NCI-H1436 treated with DMSO at 0.1 percent for 48 hours (cell line): ENCODE results near the gene GPR176.

Experiments used
- DNase-seq: peaks from one replicate; lab custom pipeline; 2025; lab: John Stamatoyannopoulos, UW

The GPR176 gene

GRCh38 chr15:39919748-39920509 is at the start of gene GPR176:
TSS of gene GPR176 (minus strand) at chr15:39920266. CDS start at chr15:39920026, 240 bp downstream.
- DNase-seq = no peak

- DNase-seq = no peak
Measured at GRCh38 chr15:39969002-39969394, 48.9 kb upstream of the GPR176 start.

GRCh38 chr15:39968273-39969001 is 48.4 kb upstream of the GPR176 start:
- DNase-seq = no peak

- no peak for DNase-seq
Measured at GRCh38 chr15:39966521-39966920, 46.5 kb upstream of the GPR176 start.

GRCh38 chr15:39963786-39964185 is 43.7 kb upstream of the GPR176 start:
- no peak for DNase-seq

- DNase-seq = no peak
Measured at GRCh38 chr15:39961051-39961450, 41.0 kb upstream of the GPR176 start.

- DNase-seq = no peak
Measured at GRCh38 chr15:39960411-39960810, 40.3 kb upstream of the GPR176 start.

GRCh38 chr15:39959411-39959810 is 39.3 kb upstream of the GPR176 start:
- no peak for DNase-seq

- no peak for DNase-seq
Measured at GRCh38 chr15:39957481-39957880, 37.4 kb upstream of the GPR176 start.

GRCh38 chr15:39953521-39953920 is 33.5 kb upstream of the GPR176 start:
- no peak for DNase-seq

- DNase-seq = no peak
Measured at GRCh38 chr15:39951561-39951960, 31.5 kb upstream of the GPR176 start.

GRCh38 chr15:39948817-39949216 is 28.8 kb upstream of the GPR176 start:
- DNase-seq = no peak

GRCh38 chr15:39947401-39948197 is 27.5 kb upstream of the GPR176 start:
- no peak for DNase-seq

GRCh38 chr15:39946862-39947261 is 26.8 kb upstream of the GPR176 start:
- DNase-seq = no peak

- DNase-seq = no peak
Measured at GRCh38 chr15:39944726-39945125, 24.7 kb upstream of the GPR176 start.

GRCh38 chr15:39942753-39943150 is 22.7 kb upstream of the GPR176 start:
- no peak for DNase-seq

- no peak for DNase-seq
Measured at GRCh38 chr15:39942101-39942752, 22.2 kb upstream of the GPR176 start.

GRCh38 chr15:39939487-39940452 is 19.7 kb upstream of the GPR176 start:
- no peak for DNase-seq

GRCh38 chr15:39937696-39938095 is 17.6 kb upstream of the GPR176 start:
- no peak for DNase-seq

GRCh38 chr15:39936681-39937080 is 16.6 kb upstream of the GPR176 start:
- DNase-seq = no peak

GRCh38 chr15:39936187-39936586 is 16.1 kb upstream of the GPR176 start:
- DNase-seq = no peak
